ENCODE measurements around the gene IRF2. TPM values are rescaled to one million over a fixed set of nuclear protein-coding genes. Genes with fewer than 3 reads are reported as not detected.

IRF2 gene
- total and polyA plus RNA-seq, 2 donors from 2014 or later = 16.8 to 42.8 TPM

DNA sequence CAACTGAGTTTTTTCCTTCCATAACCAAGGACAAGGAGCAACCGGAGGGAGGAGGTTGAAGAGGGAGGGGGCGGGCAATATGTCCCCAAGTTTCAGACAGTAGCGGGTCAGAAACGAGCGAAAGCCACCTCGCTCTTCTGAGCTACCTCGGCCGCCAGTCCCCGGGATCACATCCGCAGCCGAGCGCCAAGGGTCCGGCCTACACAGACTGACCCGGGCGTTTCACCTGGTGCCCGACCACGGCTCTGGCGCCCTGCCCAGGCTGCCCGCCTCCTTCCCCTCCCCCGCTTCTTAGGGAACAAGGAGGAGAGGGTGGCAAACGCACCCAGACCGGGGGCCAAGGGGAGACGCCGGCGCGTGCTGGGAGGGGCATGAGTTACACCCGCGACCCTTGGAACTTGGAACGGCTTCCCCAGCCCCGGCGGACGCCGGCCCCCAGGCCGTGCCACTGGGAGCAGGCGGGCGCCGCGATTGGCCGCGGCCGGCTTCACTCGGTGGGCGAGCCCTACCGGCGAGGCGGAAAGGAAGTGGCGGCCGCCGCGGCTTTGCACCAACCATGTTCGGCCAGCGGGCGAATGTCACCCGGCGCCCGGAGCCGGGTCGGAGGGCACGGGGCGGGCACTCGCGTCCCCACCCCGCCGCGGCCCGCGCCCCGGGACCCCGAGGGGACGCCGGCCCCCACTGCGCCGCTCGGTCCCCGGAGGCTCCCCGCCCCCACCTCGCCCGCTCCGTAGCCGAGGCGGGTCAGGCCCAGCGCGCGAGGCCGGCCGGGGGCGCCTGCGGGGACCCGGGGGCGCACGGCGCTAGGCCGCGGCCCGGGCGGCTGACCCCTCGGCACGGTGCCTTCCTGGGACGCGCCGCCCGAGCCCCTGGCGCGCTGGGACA, 1.5 kb downstream of the IRF2 start:
- FAIRE-seq (no peak), DNase-seq (peak; percentile 78 to 95 (median 89))
- intact Hi-C loops (cut with DNase I) = no loop called here
- Histone ChIP-seq H3K36me3 (ENCODE audit: control insufficient read depth in 2 of 3, insufficient read depth in 3 of 3, low read length in 3 of 3) (no peaks in the 10 kb centered on the region), H3K4me3 (ENCODE audit: low read length in 3 of 3) (peak overlapping the region; percentile 35 to 100 (median 92)), H3K27ac (ENCODE audit: low read depth in 2 of 2, low read length in 2 of 2) (peak overlapping the region; percentile 94 to 99), H3K27me3 (ENCODE audit: control insufficient read depth, insufficient read depth, low read length) (no peaks in the 10 kb centered on the region), H3K9ac (ENCODE audit: low read length in 3 of 3) (peak overlapping the region; percentile 45 to 84 (median 76)), H3K9me3 (ENCODE audit: control insufficient read depth in 2 of 3, insufficient read depth in 1 of 3, low read length in 3 of 3) (no peaks in the 10 kb centered on the region), H3K4me1 (ENCODE audit: control insufficient read depth in 2 of 3, insufficient read depth in 2 of 3, low read depth in 1 of 3, low read length in 3 of 3) (peaks cover 0 to 29% (median 23%) of the 10 kb centered on the region in 3 donors)
- TF ChIP-seq CTCF (IDR thresholded peaks at IDR 0.05; ENCODE audit: borderline replicate concordance, extremely low read depth, insufficient read depth) = no peak

DNA sequence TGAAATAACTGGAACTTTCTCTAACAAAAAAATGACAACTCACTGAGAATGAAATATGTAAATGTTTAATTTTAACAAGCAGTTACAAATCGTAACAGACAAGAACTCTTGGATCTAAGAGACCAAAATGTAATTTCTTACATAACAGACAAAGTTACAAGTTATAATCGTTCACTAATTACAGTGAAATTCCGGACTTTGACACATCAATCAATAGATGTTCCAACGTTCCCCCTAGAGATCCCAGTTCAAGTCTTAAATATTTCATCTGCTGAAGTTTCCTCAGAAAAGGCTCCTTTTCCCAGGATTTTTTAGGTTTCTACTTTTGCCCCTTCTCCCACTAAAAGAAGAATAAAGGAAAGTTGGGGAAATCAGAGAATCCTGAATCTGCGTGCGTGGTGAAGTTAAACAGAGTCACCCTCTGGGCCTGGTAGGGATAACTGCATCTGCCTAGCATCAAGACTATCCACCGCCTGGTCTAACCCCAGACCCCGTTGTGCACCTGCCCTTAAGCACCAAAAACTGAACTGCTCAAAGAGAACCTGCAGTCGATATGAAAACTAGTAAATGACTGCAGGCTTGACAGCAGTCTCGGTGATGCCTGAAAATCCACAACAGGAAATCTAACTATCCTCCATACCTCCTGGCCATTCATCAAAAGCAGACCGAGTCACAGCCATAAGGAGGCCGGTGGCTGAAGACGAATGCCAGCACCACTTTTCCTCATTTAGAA, 2.3 kb downstream of the IRF2 start:
- Histone ChIP-seq H3K27me3 (ENCODE audit: control insufficient read depth, insufficient read depth, low read length) (no peaks in the 10 kb centered on the region), H3K9ac (ENCODE audit: low read length in 3 of 3) (peak overlapping the region; percentile 45 to 84 (median 76)), H3K9me3 (ENCODE audit: control insufficient read depth in 2 of 3, insufficient read depth in 1 of 3, low read length in 3 of 3) (no peaks in the 10 kb centered on the region), H3K27ac (ENCODE audit: low read depth in 2 of 2, low read length in 2 of 2) (peak overlapping the region; percentile 94 to 99), H3K4me3 (ENCODE audit: low read length in 3 of 3) (peak overlapping the region; percentile 35 to 92 (median 65)), H3K4me1 (ENCODE audit: control insufficient read depth in 2 of 3, insufficient read depth in 2 of 3, low read depth in 1 of 3, low read length in 3 of 3) (peaks cover 0 to 23% (median 22%) of the 10 kb centered on the region in 3 donors), H3K36me3 (ENCODE audit: control insufficient read depth in 2 of 3, insufficient read depth in 3 of 3, low read length in 3 of 3) (no peaks in the 10 kb centered on the region)
- no peak for TF ChIP-seq CTCF (IDR thresholded peaks at IDR 0.05; ENCODE audit: borderline replicate concordance, extremely low read depth, insufficient read depth)
- intact Hi-C loops (cut with DNase I) = no loop called here
- FAIRE-seq (no peak), DNase-seq (peak in 1 of 5 donors; percentile 25)

- Histone ChIP-seq H3K9me3 (ENCODE audit: control insufficient read depth in 2 of 3, insufficient read depth in 1 of 3, low read length in 3 of 3) (no peaks in the 10 kb centered on the region), H3K9ac (ENCODE audit: low read length in 3 of 3) (no peak overlapping the region), H3K27me3 (ENCODE audit: control insufficient read depth, insufficient read depth, low read length) (no peaks in the 10 kb centered on the region), H3K4me3 (ENCODE audit: low read length in 3 of 3) (no peak overlapping the region), H3K27ac (ENCODE audit: low read depth in 2 of 2, low read length in 2 of 2) (no peak overlapping the region), H3K4me1 (ENCODE audit: control insufficient read depth in 2 of 3, insufficient read depth in 2 of 3, low read depth in 1 of 3, low read length in 3 of 3) (peaks cover 0 to 16% (median 13%) of the 10 kb centered on the region in 3 donors), H3K36me3 (ENCODE audit: control insufficient read depth in 2 of 3, insufficient read depth in 3 of 3, low read length in 3 of 3) (no peaks in the 10 kb centered on the region)
- DNase-seq (no peak), FAIRE-seq (no peak)
- TF ChIP-seq CTCF (IDR thresholded peaks at IDR 0.05; ENCODE audit: borderline replicate concordance, extremely low read depth, insufficient read depth) = no peak
- intact Hi-C loops (cut with DNase I) = no loop called here
Observed at GRCh38 chr4:184470785-184471110, 3.6 kb downstream of the IRF2 start.
